ENCODE data around the gene TSEN34. TPM values are rescaled to one million over a fixed set of nuclear protein-coding genes. Genes with fewer than 3 reads are reported as not detected.

The TSEN34 gene
- total and polyA plus RNA-seq, 2 experiments from 2014 or later: 36.6 to 53.4 TPM

GRCh38 chr19:54162241-54162805 is 28.8 kb upstream of the TSEN34 start:
- TF ChIP-seq ETS1 (IDR thresholded peaks at IDR 0.05) (no peak), POLR2AphosphoS5 (IDR thresholded peaks at IDR 0.05; ENCODE audit: low read depth) (no peak), EZH2 (IDR thresholded peaks at IDR 0.05; ENCODE audit: low read depth, unreplicated experiment) (no peak), NANOG (IDR thresholded peaks at IDR 0.05; ENCODE audit: borderline replicate concordance) (no peak), STAT1 (IDR thresholded peaks at IDR 0.05; ENCODE audit: unreplicated experiment) (no peak), REST (IDR thresholded peaks at IDR 0.05; ENCODE audit: unreplicated experiment) (no peak), EZH2phosphoT487 (IDR thresholded peaks at IDR 0.05; ENCODE audit: unreplicated experiment) (no peak), JUNB (IDR thresholded peaks at IDR 0.05; ENCODE audit: unreplicated experiment) (no peak), CREB1 (CRISPR knock-in tag; IDR thresholded peaks at IDR 0.05; ENCODE audit: low read depth) (no peak), ZNF331 (CRISPR knock-in tag; IDR thresholded peaks at IDR 0.05; ENCODE audit: low read depth) (no peak), ZNF114 (CRISPR knock-in tag; IDR thresholded peaks at IDR 0.05) (no peak), ZNF462 (CRISPR knock-in tag; IDR thresholded peaks at IDR 0.05) (no peak), CTCF (conservative IDR thresholded peaks at IDR 0.05; ENCODE audit: low read depth in 2 of 2) (no peak)
- Histone ChIP-seq H3K4me3 (peak overlapping the region; percentile 58), H2AFZ (no peak overlapping the region), H3K36me3 (ENCODE audit: insufficient read depth) (no peaks in the 10 kb centered on the region), H3K79me2 (replicated peaks; ENCODE audit: insufficient read depth) (peaks cover 9% of the 10 kb centered on the region; the same call in 1 of the 2 replicates), H3K27ac (ENCODE audit: low read depth) (no peak overlapping the region), H3K9me2 (ENCODE audit: insufficient read depth) (no peaks in the 10 kb centered on the region), H3K4me1 (ENCODE audit: insufficient read depth) (peaks cover 8% of the 10 kb centered on the region; the same call in 1 of the 2 replicates), H3F3A (replicated peaks; ENCODE audit: low read depth) (peaks cover 27% of the 10 kb centered on the region), H3K27me3 (ENCODE audit: insufficient read depth) (peaks cover 7% of the 10 kb centered on the region; the same call in 1 of the 2 replicates), H4K20me1 (replicated peaks; ENCODE audit: insufficient read depth) (peaks cover 2% of the 10 kb centered on the region; the same call in 1 of the 2 replicates), H3K4me2 (peak overlapping the region; percentile 76)
- Mint-ChIP-seq H3K27me3 (ENCODE audit: insufficient read depth, low read depth, poor library complexity) (peaks cover 48% of the 10 kb centered on the region), H3K9me3 (peaks cover 2% of the 10 kb centered on the region; the same call in 2 of the 3 replicates), H3K4me3 (peak overlapping the region; percentile 86), H3K27ac (peak overlapping the region; percentile 90; the same call in 1 of the 2 replicates), H3K36me3 (ENCODE audit: low read depth) (peaks cover 8% of the 10 kb centered on the region), H3K4me1 (peaks cover 39% of the 10 kb centered on the region)
- DNase-seq (ENCODE audit: low spot score) (peak; percentile 90), ATAC-seq (peak; percentile 17)

Measured in GM23338 (cell line).